ENCODE data around the gene PLA2G2C. TPM values are rescaled to one million over a fixed set of nuclear protein-coding genes. Genes with fewer than 3 reads are reported as not detected.
A peak's percentile ranks its signal among the peaks of the same experiment; 100 is the strongest.

The PLA2G2C gene
- total RNA-seq, 3 donors from 2014 or later, result 0.33 TPM; not detected in 2

- no peak for TF ChIP-seq POLR2A (IDR thresholded peaks at IDR 0.05)
- TF ChIP-seq CTCF (IDR thresholded peaks at IDR 0.05), result peak in 1 of 3 donors; percentile 12
- peaks cover 12 to 14% of the 10 kb centered on the region in 2 donors for H3K9me3 ChIP-seq
- intact Hi-C loops (cut with DNase I; ENCODE audit: low total_unique reads), result loop anchor here (5.0 kb wide), 1 partner anchor 743 kb away; no protein-coding TSS in a partner anchor
- H3K4me1 ChIP-seq, result no peaks in the 10 kb centered on the region
- no peak overlapping the region for H3K4me3 ChIP-seq
- H3K27me3 ChIP-seq, result no peaks in the 10 kb centered on the region
- H3K27ac ChIP-seq, result no peak overlapping the region
- no peaks in the 10 kb centered on the region for H3K36me3 ChIP-seq
- no peak for DNase-seq (ENCODE audit: low spot score in 2 of 2)
Measured at GRCh38 chr1:20165522-20165951, 20.8 kb downstream of the PLA2G2C start.

- no peak for TF ChIP-seq CTCF (IDR thresholded peaks at IDR 0.05)
- H3K27me3 ChIP-seq, result no peaks in the 10 kb centered on the region
- no peak for DNase-seq (ENCODE audit: low spot score in 2 of 2)
- intact Hi-C loops (cut with DNase I; ENCODE audit: low total_unique reads), result loop anchor here (5.0 kb wide), 1 partner anchor 742 kb away; no protein-coding TSS in a partner anchor
- peaks cover 20 to 22% of the 10 kb centered on the region in 2 donors for H3K9me3 ChIP-seq
- no peaks in the 10 kb centered on the region for H3K4me1 ChIP-seq
- no peak overlapping the region for H3K27ac ChIP-seq
- no peaks in the 10 kb centered on the region for H3K36me3 ChIP-seq
- H3K4me3 ChIP-seq, result no peak overlapping the region
Measured at GRCh38 chr1:20164694-20165202, 21.6 kb downstream of the PLA2G2C start.

GRCh38 chr1:20160034-20160433 is 26.3 kb downstream of the PLA2G2C start:
- intact Hi-C loops (cut with DNase I; ENCODE audit: low total_unique reads), result no loop called here
- Histone ChIP-seq H3K4me3 (no peak overlapping the region), H3K36me3 (no peaks in the 10 kb centered on the region), H3K4me1 (no peaks in the 10 kb centered on the region), H3K27ac (no peak overlapping the region), H3K27me3 (no peaks in the 10 kb centered on the region), H3K9me3 (peaks cover 32 to 40% of the 10 kb centered on the region in 2 donors)
- no peak for DNase-seq (ENCODE audit: low spot score in 2 of 2)
- TF ChIP-seq POLR2AphosphoS5 (IDR thresholded peaks at IDR 0.05), result no peak
- no peak for TF ChIP-seq CTCF (IDR thresholded peaks at IDR 0.05)
- no peak for TF ChIP-seq POLR2A (IDR thresholded peaks at IDR 0.05)

GRCh38 chr1:20158358-20159070 is 27.8 kb downstream of the PLA2G2C start:
- Histone ChIP-seq H3K9me3 (peaks cover 32 to 40% of the 10 kb centered on the region in 2 donors), H3K36me3 (no peaks in the 10 kb centered on the region), H3K4me3 (no peak overlapping the region), H3K27me3 (no peaks in the 10 kb centered on the region), H3K4me1 (no peaks in the 10 kb centered on the region), H3K27ac (no peak overlapping the region)
- DNase-seq (ENCODE audit: low spot score in 2 of 2), result no peak
- TF ChIP-seq POLR2AphosphoS5 (IDR thresholded peaks at IDR 0.05) (no peak), CTCF (IDR thresholded peaks at IDR 0.05) (no peak), POLR2A (IDR thresholded peaks at IDR 0.05) (no peak)
- intact Hi-C loops (cut with DNase I; ENCODE audit: low total_unique reads), result loop anchor here (10.0 kb wide), 1 partner anchor 244 kb away; no protein-coding TSS in a partner anchor

- TF ChIP-seq CTCF (IDR thresholded peaks at IDR 0.05), result no peak
- Histone ChIP-seq H3K27me3 (no peaks in the 10 kb centered on the region), H3K36me3 (no peaks in the 10 kb centered on the region), H3K4me1 (peaks cover 5 to 7% of the 10 kb centered on the region in 2 donors), H3K4me3 (peak overlapping the region in 1 of 3 donors; percentile 33), H3K9me3 (peaks cover 8 to 15% of the 10 kb centered on the region in 2 donors), H3K27ac (peak overlapping the region in 1 of 2 donors; percentile 44)
- no peak for DNase-seq (ENCODE audit: low spot score in 2 of 2)
- intact Hi-C loops (cut with DNase I; ENCODE audit: low total_unique reads), result loop anchor here (10.0 kb wide), 1 partner anchor 240 kb away; no protein-coding TSS in a partner anchor
Measured at GRCh38 chr1:20154301-20154831, 32.0 kb downstream of the PLA2G2C start.
